GM18951 (cell line): ENCODE measurements around the gene IGLL1.

Source experiments
- POLR2A ChIP-seq: IDR thresholded peaks from 4 replicates; pipeline ENCODE4 v1.6.1; 2011; ENCODE audit warnings: mild to moderate bottlenecking; ENCODE audit not compliant: insufficient read length, insufficient read depth; ENCODE audit errors: extremely low read depth
- in situ Hi-C: fragments of 300-500 bp; cut with MboI; formaldehyde crosslinking; loops from one replicate; pipeline ENCODE4 v1.12.0; 2022; ENCODE audit warnings: low sequenced_read_pairs, mixed read lengths, inconsistent platforms; ENCODE audit not compliant: unreplicated experiment

Gene IGLL1

GRCh38 chr22:23529166-23530103, 50.7 kb downstream of the IGLL1 start:
- TF ChIP-seq POLR2A = no peak
- in situ Hi-C loops = no loop called here

GRCh38 chr22:23527971-23528740, 51.9 kb downstream of the IGLL1 start:
- in situ Hi-C loops = no loop called here
- no peak for TF ChIP-seq POLR2A

- in situ Hi-C loops = no loop called here
- TF ChIP-seq POLR2A = no peak
Measured at GRCh38 chr22:23526596-23527316, 53.3 kb downstream of the IGLL1 start.

DNA sequence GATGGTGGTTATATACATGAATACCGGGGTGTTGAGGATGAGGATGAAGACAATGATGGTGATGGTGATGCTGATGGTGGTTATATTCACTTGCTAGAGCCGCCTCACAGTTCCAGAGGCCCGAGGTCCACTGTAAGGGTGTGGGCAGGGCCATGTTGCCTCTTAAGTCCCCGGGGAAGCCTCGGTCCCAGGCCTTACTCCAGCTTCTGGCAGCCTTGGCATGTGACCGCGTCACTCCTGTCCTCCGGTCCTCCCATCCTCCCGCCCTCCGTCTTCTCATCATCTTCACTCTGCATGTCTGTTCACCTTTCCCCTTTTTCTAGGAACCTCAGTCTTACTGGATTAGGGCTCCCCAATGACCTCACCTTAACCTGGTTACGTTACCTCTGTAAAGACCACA, 54.6 kb downstream of the IGLL1 start:
- no peak for TF ChIP-seq POLR2A
- in situ Hi-C loops = no loop called here

DNA sequence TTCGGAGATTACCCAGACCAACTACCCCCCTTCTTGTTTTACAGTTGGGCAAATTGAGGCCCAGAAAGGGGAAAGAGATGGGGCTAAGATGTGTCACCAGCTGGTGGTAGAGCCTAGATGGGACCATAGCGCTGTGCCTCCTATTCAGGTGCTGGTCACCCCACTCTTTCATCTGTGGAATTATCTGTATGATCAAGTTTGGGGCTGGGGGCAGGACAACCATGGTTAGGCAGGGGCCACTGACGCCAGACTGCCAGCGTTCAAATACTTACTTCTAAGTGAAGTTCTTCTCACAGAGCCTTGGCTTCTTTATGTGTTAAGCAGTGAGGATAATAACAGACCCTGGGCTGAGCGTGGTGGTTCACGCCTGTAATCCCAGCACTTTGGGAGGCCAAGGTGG, 55.9 kb downstream of the IGLL1 start:
- in situ Hi-C loops = no loop called here
- no peak for TF ChIP-seq POLR2A

DNA sequence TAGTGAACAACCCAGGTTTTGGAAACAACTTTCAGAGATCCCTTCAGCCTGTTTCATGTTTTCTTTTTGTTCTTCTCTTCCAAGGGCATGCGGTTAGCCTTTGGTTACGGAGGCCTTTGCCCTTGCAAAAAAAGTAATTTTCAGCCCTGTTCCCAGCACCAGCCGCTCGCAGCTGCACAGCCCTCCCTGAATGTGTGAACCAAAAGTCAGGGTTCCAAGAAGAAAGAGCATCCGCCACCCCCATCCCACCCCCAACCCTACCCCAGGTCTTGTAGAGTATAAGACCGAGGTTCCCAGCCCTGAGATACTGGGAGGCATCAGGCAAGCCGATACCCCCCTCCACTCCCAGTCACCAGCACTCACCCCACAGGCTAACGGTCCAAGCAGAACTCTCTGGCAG, 56.4 kb downstream of the IGLL1 start:
- in situ Hi-C loops = no loop called here
- TF ChIP-seq POLR2A = no peak
